NCI-H1092 treated with DMSO at 0.1 percent for 48 hours (cell line): Measurements from ENCODE around the gene CEACAM4.
"Not testable (repeated sequence)": the region's sequence is repeated elsewhere in the genome, so short reads cannot be mapped to it uniquely, and the experiment has no call there.

ENCODE experiments used
- DNase-seq: peaks from one replicate; lab custom pipeline; 2025; lab: John Stamatoyannopoulos, UW

The CEACAM4 gene

GRCh38 chr19:41584931-41585330 lies 41.9 kb downstream of the CEACAM4 start:
- no peak for DNase-seq

DNA sequence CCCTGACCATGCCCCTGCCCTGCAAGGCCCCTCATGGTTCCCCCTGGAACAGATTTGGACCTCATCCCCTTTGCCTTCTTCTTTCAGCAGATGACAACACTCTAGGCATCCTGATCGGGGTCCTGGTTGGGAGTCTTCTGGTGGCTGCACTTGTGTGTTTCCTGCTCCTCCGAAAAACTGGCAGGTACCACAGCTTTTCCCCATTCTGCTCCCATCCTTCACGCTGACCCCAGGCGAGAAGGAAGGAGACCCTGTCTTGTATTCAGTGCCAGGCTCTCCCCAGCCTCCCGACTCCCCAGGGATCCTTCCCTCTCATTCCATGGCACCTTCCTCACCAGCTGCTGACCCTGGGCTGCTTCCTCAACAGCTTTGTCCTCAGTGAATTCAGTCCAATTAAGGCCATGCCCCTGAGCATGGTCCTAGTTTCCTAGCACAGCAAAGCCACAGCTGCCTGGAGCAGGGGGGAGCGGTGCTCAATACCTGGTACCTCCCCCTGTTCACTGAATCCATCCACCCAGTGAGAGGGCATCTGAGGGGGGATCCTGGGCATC lies 42.5 kb downstream of the CEACAM4 start:
- DNase-seq = no peak

DNA sequence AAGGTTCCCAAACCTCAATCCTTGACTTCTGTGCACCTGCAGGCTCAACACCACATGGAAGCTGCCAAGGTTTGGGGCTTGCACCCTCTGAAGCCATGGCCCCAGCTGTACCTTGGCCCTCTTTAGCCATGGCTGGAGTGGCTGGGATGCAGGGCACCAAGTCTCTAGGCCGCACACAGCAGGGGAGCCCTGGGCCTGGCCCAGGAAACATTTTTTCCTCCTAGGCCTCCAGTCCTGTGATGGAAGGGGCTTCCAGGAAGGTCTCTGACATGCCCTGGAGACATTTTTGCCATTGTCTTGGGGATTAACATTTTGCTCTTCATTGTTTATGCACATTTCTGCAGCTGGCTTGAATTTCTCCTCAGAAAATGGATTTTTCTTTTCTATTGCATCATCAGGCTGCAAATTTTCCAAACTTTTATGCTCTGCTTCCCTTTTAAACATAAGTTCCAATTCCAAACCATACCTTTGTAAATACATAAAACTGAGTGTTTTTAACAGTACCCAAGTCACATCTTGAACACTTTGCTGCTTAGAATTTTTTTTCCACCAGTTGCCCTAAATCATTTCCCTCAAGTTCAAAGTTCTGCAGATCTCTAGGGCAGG lies 44.2 kb downstream of the CEACAM4 start:
- DNase-seq = not testable (repeated sequence)

DNA sequence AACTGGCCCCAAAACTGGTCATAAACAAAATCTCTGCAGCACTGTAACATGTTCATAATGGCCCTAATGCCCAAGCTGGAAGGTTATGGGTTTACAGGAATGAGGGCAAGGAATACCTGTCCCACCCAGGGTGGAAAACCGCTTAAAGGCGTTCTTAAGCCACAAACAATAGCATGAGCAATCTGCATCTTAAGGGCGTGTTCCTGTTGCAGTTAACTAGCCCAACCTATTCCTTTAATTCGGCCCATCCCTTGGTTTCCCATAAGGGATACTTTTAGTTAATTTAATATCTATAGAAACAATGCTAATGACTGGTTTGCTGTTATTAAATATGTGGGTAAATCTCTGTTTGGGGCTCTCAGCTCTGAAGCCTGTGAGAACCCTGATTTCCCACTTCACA lies 45.8 kb downstream of the CEACAM4 start:
- not testable (repeated sequence) for DNase-seq

- DNase-seq = no peak
These were observed 48.0 kb downstream of the CEACAM4 start for GRCh38 chr19:41578886-41579285.

GRCh38 chr19:41577833-41578232 lies 49.0 kb downstream of the CEACAM4 start:
- DNase-seq = no peak

DNA sequence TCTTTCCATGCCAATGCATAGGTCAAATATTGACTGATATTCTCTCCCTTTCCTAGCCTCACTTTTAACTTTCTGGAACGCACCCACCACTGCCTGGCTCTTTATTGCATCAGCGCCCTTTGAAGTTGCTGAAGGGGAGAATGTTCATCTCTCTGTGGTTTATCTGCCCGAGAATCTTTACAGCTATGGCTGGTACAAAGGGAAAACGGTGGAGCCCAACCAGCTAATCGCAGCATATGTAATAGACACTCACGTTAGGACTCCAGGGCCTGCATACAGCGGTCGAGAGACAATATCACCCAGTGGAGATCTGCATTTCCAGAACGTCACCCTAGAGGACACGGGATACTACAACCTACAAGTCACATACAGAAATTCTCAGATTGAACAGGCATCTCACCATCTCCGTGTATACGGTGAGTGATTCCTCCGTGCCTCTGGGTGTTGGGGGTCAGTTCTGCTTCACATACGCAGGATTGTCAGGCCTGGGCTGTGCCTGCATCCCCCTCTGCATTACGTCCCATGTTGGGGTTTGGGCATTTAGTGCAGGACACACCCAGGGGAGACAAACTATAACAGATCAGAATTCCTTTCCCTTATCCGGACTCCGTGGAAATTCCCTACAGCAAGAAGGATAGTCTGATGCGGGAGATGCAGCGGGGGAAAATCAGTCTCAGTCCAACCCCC lies 49.6 kb downstream of the CEACAM4 start:
- no peak for DNase-seq

DNA sequence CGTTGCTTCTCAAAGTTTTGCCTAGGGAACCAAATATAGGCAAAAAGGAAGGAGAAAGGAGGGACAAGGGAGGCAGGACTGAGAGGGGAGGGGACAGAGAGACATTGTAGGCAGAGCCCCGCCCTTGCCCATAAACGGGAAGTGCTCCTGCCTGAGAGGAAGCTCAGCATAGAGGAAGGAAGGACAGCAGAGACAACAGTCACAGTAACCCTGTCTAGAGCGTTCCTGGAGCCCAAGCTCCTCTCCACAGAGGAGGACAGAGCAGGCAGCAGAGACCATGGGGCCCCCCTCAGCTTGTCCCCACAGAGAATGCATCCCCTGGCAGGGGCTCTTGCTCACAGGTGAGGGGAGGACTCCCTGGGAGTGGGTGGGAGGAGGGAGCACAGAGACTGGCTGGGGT lies 50.9 kb downstream of the CEACAM4 start, which contains the start of gene CEACAM21:
CEACAM21 (plus strand) TSS at position 169 of the 400 bp plus-strand sequence; CDS start at position 278, 109 bp downstream.
- no peak for DNase-seq

DNA sequence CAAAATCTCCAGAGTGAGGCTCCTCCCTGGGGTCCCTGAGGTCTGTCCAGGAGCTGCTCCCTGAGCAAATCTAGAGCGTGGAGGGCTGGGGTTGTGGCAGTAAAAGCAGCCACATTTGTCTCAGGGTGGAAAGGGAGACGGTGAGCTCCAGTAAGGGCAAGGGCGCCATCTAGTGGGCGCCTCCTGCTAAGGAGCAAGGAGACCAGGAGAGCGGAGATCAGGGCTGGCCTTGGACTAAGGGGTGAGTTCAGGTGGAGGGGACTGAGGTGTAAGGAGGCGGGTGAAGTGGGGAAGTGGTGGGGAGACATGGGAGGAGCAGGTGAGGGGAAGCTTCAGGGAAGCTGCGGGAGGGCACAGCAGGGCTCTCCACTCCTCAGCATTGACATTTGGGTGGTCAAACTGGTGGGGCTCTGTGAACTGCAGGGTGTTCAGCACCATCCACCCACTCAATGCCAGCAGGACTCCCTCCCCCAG lies 56.2 kb downstream of the CEACAM4 start:
- peak; percentile 63 for DNase-seq

DNA sequence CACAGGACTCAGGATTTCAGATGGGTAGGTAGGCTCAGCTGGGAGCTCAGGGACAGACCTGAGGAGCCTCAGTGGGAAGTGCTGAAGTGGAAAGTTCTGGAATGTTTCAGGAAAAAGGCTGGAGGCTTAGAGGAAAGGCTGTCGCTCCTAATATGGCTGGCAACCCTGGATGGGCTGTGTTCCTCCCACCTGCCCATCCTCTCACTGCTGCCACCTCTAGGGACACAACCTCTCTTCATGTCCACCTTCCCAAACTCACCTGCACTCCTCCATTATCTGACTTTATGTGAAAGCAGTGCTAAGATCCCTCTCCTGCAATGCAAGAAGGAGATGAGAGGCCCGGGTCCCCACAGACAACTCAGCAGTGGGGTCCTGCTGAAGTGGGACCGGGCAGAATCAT lies 56.7 kb downstream of the CEACAM4 start:
- no peak for DNase-seq

DNA sequence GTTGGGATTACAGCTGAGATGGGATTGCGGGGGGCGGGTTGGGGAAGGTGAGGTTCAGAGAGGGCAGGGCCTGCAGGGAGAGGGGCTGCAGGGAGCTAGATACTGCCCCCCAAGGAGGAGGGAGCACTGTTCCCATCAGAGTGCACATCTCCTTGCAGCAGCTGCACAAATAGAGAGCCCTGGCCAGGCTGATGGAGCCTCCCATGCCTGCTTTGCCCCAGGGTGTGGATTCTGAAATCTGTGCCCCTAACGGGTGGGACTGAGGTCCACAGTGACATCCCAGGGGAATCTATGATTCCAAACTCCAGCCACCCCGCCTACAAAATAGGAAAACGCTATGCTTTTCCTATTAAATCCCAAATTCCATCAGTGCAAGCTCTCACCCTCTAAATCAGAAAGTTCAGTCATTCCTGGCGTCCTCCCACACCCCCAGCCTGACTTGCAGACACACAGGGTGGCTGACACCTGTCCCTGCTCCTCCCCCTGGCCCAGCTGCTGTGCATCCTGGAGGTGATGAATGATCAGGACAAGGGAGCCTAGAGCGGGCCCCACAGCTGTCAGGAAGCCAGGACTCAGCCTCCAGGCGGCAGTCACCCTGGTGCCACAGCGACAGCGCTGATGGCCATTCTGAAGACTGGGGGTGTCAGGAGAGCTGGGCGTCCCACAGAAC lies 57.3 kb downstream of the CEACAM4 start:
- no peak for DNase-seq
